Ishikawa (cell line): ENCODE results near the gene SLC6A20.

Source experiments
- CEBPB ChIP-seq: IDR thresholded peaks from 2 replicates; pipeline ENCODE4 v1.6.1; 2012
- CREB1 ChIP-seq: IDR thresholded peaks from 2 replicates; pipeline ENCODE4 v1.6.1; 2012; ENCODE audit warnings: low read depth
- EGR1 ChIP-seq: IDR thresholded peaks from 2 replicates; pipeline ENCODE4 v1.6.1; 2012
- EP300 ChIP-seq: IDR thresholded peaks from 2 replicates; pipeline ENCODE4 v1.6.1; 2012; ENCODE audit warnings: borderline replicate concordance
- FOXM1 ChIP-seq: IDR thresholded peaks from 2 replicates; pipeline ENCODE4 v1.6.1; 2012; ENCODE audit warnings: low read depth, borderline replicate concordance
- MAX ChIP-seq: IDR thresholded peaks from 2 replicates; pipeline ENCODE4 v1.6.1; 2012
- NFIC ChIP-seq: IDR thresholded peaks from 2 replicates; pipeline ENCODE4 v1.6.1; 2012
- RAD21 ChIP-seq: IDR thresholded peaks from 2 replicates; pipeline ENCODE4 v1.6.1; 2012; ENCODE audit warnings: low read depth
- REST ChIP-seq: IDR thresholded peaks from 2 replicates; pipeline ENCODE4 v1.6.1; 2012; ENCODE audit warnings: low read depth, mild to moderate bottlenecking
- TAF1 ChIP-seq: IDR thresholded peaks from 2 replicates; pipeline ENCODE4 v1.6.1; 2012; ENCODE audit warnings: low read depth, mild to moderate bottlenecking
- TCF12 ChIP-seq: IDR thresholded peaks from 2 replicates; pipeline ENCODE4 v1.6.1; 2012; ENCODE audit warnings: low read depth
- TEAD4 ChIP-seq: IDR thresholded peaks from 2 replicates; pipeline ENCODE4 v1.6.1; 2012
- USF1 ChIP-seq: IDR thresholded peaks from 2 replicates; pipeline ENCODE4 v1.6.1; 2012
- YY1 ChIP-seq: IDR thresholded peaks from 2 replicates; pipeline ENCODE4 v1.6.1; 2012; ENCODE audit warnings: low read depth
- ZBTB7A ChIP-seq: IDR thresholded peaks from 2 replicates; pipeline ENCODE4 v1.6.1; 2012; ENCODE audit warnings: low read depth

SLC6A20 gene

GRCh38 chr3:45711931-45712330 is 84.4 kb downstream of the SLC6A20 start:
- TF ChIP-seq CREB1 = no peak
- TF ChIP-seq RAD21 = no peak
- no peak for TF ChIP-seq MAX
- TF ChIP-seq CEBPB = no peak
- TF ChIP-seq EGR1 = no peak
- TF ChIP-seq NFIC = no peak
- no peak for TF ChIP-seq USF1
- TF ChIP-seq EP300 = no peak
- no peak for TF ChIP-seq TCF12
- no peak for TF ChIP-seq TAF1
- TF ChIP-seq ZBTB7A = no peak
- no peak for TF ChIP-seq YY1
- TF ChIP-seq TEAD4 = no peak
- no peak for TF ChIP-seq FOXM1

- TF ChIP-seq ZBTB7A (no peak), USF1 (no peak), TEAD4 (no peak), CREB1 (no peak), MAX (no peak), TCF12 (no peak), TAF1 (no peak), CEBPB (no peak), YY1 (no peak), NFIC (no peak), REST (no peak), EP300 (no peak), EGR1 (no peak)
These were observed 90.2 kb downstream of the SLC6A20 start for GRCh38 chr3:45705839-45706808.
